CMK (cell line): ENCODE results near the gene DRC3.
"Not testable (repeated sequence)": the region's sequence is repeated elsewhere in the genome, so short reads cannot be mapped to it uniquely, and the experiment has no call there.

Experiments used
- DNase-seq: peaks from one replicate; pipeline ENCODE4 v3.0.0-alpha.2; 2010; ENCODE audit warnings: low read depth

Gene DRC3

GRCh38 chr17:17942846-17943245, 29.8 kb upstream of the DRC3 start:
- no peak for DNase-seq

- DNase-seq, result no peak
Measured at GRCh38 chr17:17943281-17943984, 29.2 kb upstream of the DRC3 start.

GRCh38 chr17:17944242-17944641, 28.4 kb upstream of the DRC3 start:
- no peak for DNase-seq

- DNase-seq, result no peak
Measured at GRCh38 chr17:17944743-17945142, 27.9 kb upstream of the DRC3 start.

GRCh38 chr17:17946093-17946492, 26.6 kb upstream of the DRC3 start:
- DNase-seq, result no peak

GRCh38 chr17:17947309-17947708, 25.4 kb upstream of the DRC3 start:
- no peak for DNase-seq

- DNase-seq, result no peak
Measured at GRCh38 chr17:17947966-17948365, 24.7 kb upstream of the DRC3 start.

- no peak for DNase-seq
Measured at GRCh38 chr17:17950347-17950746, 22.3 kb upstream of the DRC3 start.

- no peak for DNase-seq
Measured at GRCh38 chr17:17950806-17951205, 21.9 kb upstream of the DRC3 start.

- DNase-seq, result no peak
Measured at GRCh38 chr17:17951524-17951923, 21.1 kb upstream of the DRC3 start.

GRCh38 chr17:17952691-17953090, 20.0 kb upstream of the DRC3 start:
- no peak for DNase-seq

- DNase-seq, result no peak
Measured at GRCh38 chr17:17954079-17954478, 18.6 kb upstream of the DRC3 start.

GRCh38 chr17:17955790-17956341, 16.8 kb upstream of the DRC3 start:
- DNase-seq, result not testable (repeated sequence)

- no peak for DNase-seq
Measured at GRCh38 chr17:17957584-17957916, 15.1 kb upstream of the DRC3 start.

GRCh38 chr17:17958982-17959381, 13.7 kb upstream of the DRC3 start:
- DNase-seq, result no peak

GRCh38 chr17:17959520-17960361, 12.9 kb upstream of the DRC3 start:
- DNase-seq, result no peak

- no peak for DNase-seq
Measured at GRCh38 chr17:17960500-17961030, 12.1 kb upstream of the DRC3 start.

GRCh38 chr17:17963066-17963465, 9.6 kb upstream of the DRC3 start:
- no peak for DNase-seq

GRCh38 chr17:17963694-17964436, 8.8 kb upstream of the DRC3 start:
- DNase-seq, result no peak

- no peak for DNase-seq
Measured at GRCh38 chr17:17964710-17965109, 8.0 kb upstream of the DRC3 start.

GRCh38 chr17:17965152-17965721, 7.4 kb upstream of the DRC3 start:
- no peak for DNase-seq

- DNase-seq, result no peak
Measured at GRCh38 chr17:17966399-17966798, 6.3 kb upstream of the DRC3 start.
